IMR-90 (cell line): Measurements from ENCODE around the gene TMEM214. TPM values are rescaled to one million over a fixed set of nuclear protein-coding genes. Genes with fewer than 3 reads are reported as not detected.

Source experiments
- ATAC-seq: fragments of 200-7000 bp; cut with Tn5 transposase; 2 replicates; pipeline ENCODE4 v1.9.1; 2020; ENCODE audit warnings: low read depth, mild to moderate bottlenecking, moderate library complexity
- BruUV-seq: library from RNA; stranded (reverse); fragments of 400-500 nt; replicated peaks from 2 replicates; lab custom pipeline; 2021; lab: Mats Ljungman, UMichigan
- CTCF ChIA-PET: fragments of 300-600 bp; formaldehyde crosslinking; extraction: SDS; loops from one replicate; lab custom pipeline; 2021; ENCODE audit warnings: antibody characterized with exemption; lab: Yijun Ruan, JAX
- POLR2A ChIA-PET: fragments of 300-600 bp; sonication (Branson Sonifier 250); formaldehyde crosslinking; loops from one replicate; lab custom pipeline; 2022; ENCODE audit warnings: antibody characterized with exemption; ENCODE audit not compliant: unreplicated experiment; lab: Charles Lee
- DNase-seq: peaks from one replicate; pipeline ENCODE4 v3.0.0; 2013
- H2AFZ ChIP-seq: replicated peaks from 2 replicates; pipeline ENCODE3; 2013; ENCODE audit warnings: low read length, mild to moderate bottlenecking; ENCODE audit not compliant: poor library complexity
- H2AK5ac ChIP-seq: 2 replicates; pipeline ENCODE4 v1.6.1; 2013; ENCODE audit warnings: low read depth, low read length, inconsistent platforms
- H2AK9ac ChIP-seq: replicated peaks from 2 replicates; pipeline ENCODE3; 2013; ENCODE audit warnings: mild to moderate bottlenecking, low read depth, low read length, moderate library complexity; ENCODE audit not compliant: poor library complexity
- H2BK120ac ChIP-seq: 2 replicates; pipeline ENCODE4 v1.6.1; 2013; ENCODE audit warnings: low read depth, low read length, inconsistent platforms
- H2BK15ac ChIP-seq: 3 replicates; pipeline ENCODE4 v1.6.1; 2013; ENCODE audit warnings: low read depth, low read length, inconsistent platforms
- H2BK20ac ChIP-seq: 2 replicates; pipeline ENCODE4 v1.6.1; 2013; ENCODE audit warnings: low read depth, mild to moderate bottlenecking, inconsistent platforms, low read length, moderate library complexity
- H2BK5ac ChIP-seq: 2 replicates; pipeline ENCODE4 v1.6.1; 2013; ENCODE audit warnings: mild to moderate bottlenecking, low read depth, low read length, inconsistent platforms; ENCODE audit not compliant: poor library complexity, severe bottlenecking
- H3K14ac ChIP-seq: replicated peaks from 2 replicates; pipeline ENCODE4 v1.6.1; 2013; ENCODE audit warnings: low read depth, low read length, inconsistent platforms
- H3K18ac ChIP-seq: 2 replicates; pipeline ENCODE4 v1.6.1; 2013; ENCODE audit warnings: low read depth, low read length, control low read depth
- H3K23ac ChIP-seq: 2 replicates; pipeline ENCODE4 v1.6.1; 2013; ENCODE audit warnings: low read depth, low read length, inconsistent platforms
- H3K27ac ChIP-seq: 2 replicates; pipeline ENCODE4 v1.5.1; 2013; ENCODE audit warnings: mild to moderate bottlenecking, control low read depth, low read length; ENCODE audit not compliant: insufficient read depth
- H3K27me3 ChIP-seq: 2 replicates; pipeline ENCODE4 v1.6.1; 2013; ENCODE audit warnings: low read length; ENCODE audit not compliant: control insufficient read depth, insufficient read depth
- H3K36me3 ChIP-seq: 2 replicates; pipeline ENCODE4 v1.6.1; 2013; ENCODE audit warnings: low read length, mixed read lengths; ENCODE audit not compliant: control insufficient read depth, insufficient read depth
- H3K4ac ChIP-seq: 2 replicates; pipeline ENCODE4 v1.6.1; 2013; ENCODE audit warnings: low read depth, low read length, inconsistent platforms
- H3K4me1 ChIP-seq: 2 replicates; pipeline ENCODE4 v1.6.1; 2013; ENCODE audit warnings: low read length, mixed read lengths; ENCODE audit not compliant: control insufficient read depth, insufficient read depth
- H3K4me2 ChIP-seq: 2 replicates; pipeline ENCODE4 v1.6.1; 2013; ENCODE audit warnings: low read depth, mild to moderate bottlenecking, control low read depth, low read length, moderate library complexity
- H3K4me3 ChIP-seq: 2 replicates; pipeline ENCODE4 v1.5.1; 2013; ENCODE audit warnings: low read depth, mild to moderate bottlenecking, control low read depth, low read length, moderate library complexity; ENCODE audit not compliant: insufficient read depth
- H3K56ac ChIP-seq: 2 replicates; pipeline ENCODE4 v1.6.1; 2013; ENCODE audit warnings: low read length, inconsistent platforms; ENCODE audit not compliant: insufficient read depth; ENCODE audit errors: extremely low read depth
- H3K79me1 ChIP-seq, 2 experiments: 2 replicates each; pipeline ENCODE4 v1.6.1; 2013; ENCODE audit warnings: low read length in 2 of 2, inconsistent platforms in 1 of 2, low read depth in 1 of 2
- H3K9ac ChIP-seq: 2 replicates; pipeline ENCODE4 v1.6.1; 2013; ENCODE audit warnings: low read depth, low read length, control low read depth
- H3K9me1 ChIP-seq: 2 replicates; pipeline ENCODE4 v1.6.1; 2013; ENCODE audit warnings: low read length, inconsistent platforms; ENCODE audit not compliant: insufficient read depth
- H3K9me3 ChIP-seq: 2 replicates; pipeline ENCODE4 v1.6.1; 2013; ENCODE audit warnings: low read length; ENCODE audit not compliant: control insufficient read depth, insufficient read depth
- H4K20me1 ChIP-seq: 2 replicates; pipeline ENCODE4 v1.6.1; 2013; ENCODE audit warnings: low read length, inconsistent platforms; ENCODE audit not compliant: insufficient read depth
- H4K5ac ChIP-seq: 2 replicates; pipeline ENCODE4 v1.6.1; 2013; ENCODE audit warnings: mild to moderate bottlenecking, low read depth, low read length, control low read depth
- H4K8ac ChIP-seq, 2 experiments: 2 replicates each; pipeline ENCODE4 v1.6.1; 2013; ENCODE audit warnings: low read depth in 2 of 2, low read length in 2 of 2, control low read depth in 1 of 2, inconsistent platforms in 1 of 2
- H4K91ac ChIP-seq: 2 replicates; pipeline ENCODE4 v1.6.1; 2013; ENCODE audit warnings: low read depth, low read length, inconsistent platforms; ENCODE audit not compliant: insufficient read depth
- BHLHE40 ChIP-seq: fragments of 150-350 bp; IDR thresholded peaks from 2 replicates; pipeline ENCODE4 v1.6.1; 2016; ENCODE audit warnings: mild to moderate bottlenecking, low read depth, low read length
- CEBPB ChIP-seq: IDR thresholded peaks from 2 replicates; pipeline ENCODE4 v1.6.1; 2012; ENCODE audit warnings: low read depth, low read length, improper control_type of control experiment
- FOS ChIP-seq: fragments of 150-350 bp; IDR thresholded peaks from 2 replicates; pipeline ENCODE4 v1.6.1; 2016; ENCODE audit warnings: low read depth, low read length
- MAFK ChIP-seq: IDR thresholded peaks from 2 replicates; pipeline ENCODE4 v1.6.1; 2012; ENCODE audit warnings: low read depth, low read length, improper control_type of control experiment
- MAZ ChIP-seq: IDR thresholded peaks from 2 replicates; pipeline ENCODE4 v1.6.1; 2012; ENCODE audit warnings: low read depth, mild to moderate bottlenecking, low read length, improper control_type of control experiment, moderate library complexity, borderline replicate concordance
- NFE2L2 ChIP-seq: fragments of 150-350 bp; IDR thresholded peaks from 2 replicates; pipeline ENCODE4 v1.6.1; 2016; ENCODE audit warnings: low read depth, mild to moderate bottlenecking, low read length
- RAD21 ChIP-seq: IDR thresholded peaks from 2 replicates; pipeline ENCODE4 v1.6.1; 2012; ENCODE audit warnings: low read length, improper control_type of control experiment
- RFX5 ChIP-seq: IDR thresholded peaks from 2 replicates; pipeline ENCODE4 v1.8.0; 2012; ENCODE audit warnings: low read depth, mild to moderate bottlenecking, low read length, moderate library complexity
- WGBS, 2 experiments: methylation state at CpG; one replicate each; pipeline versions ENCODE4 v1.1.5 to v1.1.7; 2013; ENCODE audit warnings: missing lambda C conversion rate in 2 of 2; ENCODE audit not compliant: insufficient read length in 1 of 2; ENCODE audit errors: extremely low coverage in 2 of 2; 5-methylcytosine and 5-hydroxymethylcytosine counted together
- dilution Hi-C: fragments of 300-500 bp; cut with HindIII; formaldehyde crosslinking; loops from one replicate; pipeline ENCODE4 v1.14.3; 2018; ENCODE audit warnings: low sequenced_read_pairs; ENCODE audit not compliant: unreplicated experiment
- in situ Hi-C: fragments of 300-500 bp; cut with MboI; formaldehyde crosslinking; loops from 3 replicates; pipeline ENCODE4 v1.14.3; 2019; ENCODE audit warnings: low sequenced_read_pairs, inconsistent platforms, mixed read lengths
- intact Hi-C: fragments of 100-400 bp; cut with micrococcal nuclease; formaldehyde crosslinking; loops from 2 replicates; pipeline ENCODE4 v1.10.0; 2022
- polyA plus RNA-seq, 3 experiments: library from polyadenylated mRNA; depleted of rRNA; stranded (reverse); fragments of >200 nt; gene quantifications; 2 replicates each; pipeline ENCODE4 v1.2.3, GENCODE V29; 2012; ENCODE audit warnings: low replicate concordance in 1 of 3
- total RNA-seq: library from RNA; depleted of rRNA; stranded (reverse); fragments of >200 nt; gene quantifications from 2 replicates; pipeline ENCODE4 v1.2.3, GENCODE V29; 2012
- TF ChIP-seq, protein P1 (sequence below): fragments of 150-350 bp; IDR thresholded peaks from 2 replicates; pipeline ENCODE4 v1.6.1; 2016; ENCODE audit warnings: low read depth, mild to moderate bottlenecking, low read length, moderate library complexity, borderline replicate concordance

Gene TMEM214
- total and polyA plus RNA-seq, 2 of the 4 experiments (the other 2 are of a cell fraction), result 32.1 to 121 TPM

DNA sequence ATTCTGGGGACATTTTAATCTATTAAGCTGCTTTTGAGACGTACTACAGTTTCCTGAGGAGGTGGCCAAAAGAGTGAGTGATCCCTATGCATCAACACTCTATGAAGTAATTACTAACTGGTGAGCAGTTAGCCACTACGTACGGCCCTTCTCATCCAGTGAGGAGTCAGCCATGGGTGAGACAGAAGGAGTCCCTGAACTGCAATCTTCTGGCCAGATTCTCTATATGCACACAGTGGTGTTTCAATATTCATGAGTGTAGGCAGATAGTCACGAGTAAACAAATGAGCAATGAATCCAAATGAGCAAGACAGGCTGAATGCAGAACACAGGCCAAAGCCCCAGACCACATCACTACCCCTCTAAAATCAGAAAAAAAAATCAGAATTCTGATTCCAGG is 29.8 kb upstream of the TMEM214 start:
- Histone ChIP-seq H2AK9ac (no peak overlapping the region), H3K4ac (no peak overlapping the region), H4K8ac (no peak overlapping the region), H3K23ac (no peak overlapping the region), H4K91ac (no peak overlapping the region), H3K27ac (no peak overlapping the region), H2BK120ac (no peak overlapping the region), H3K4me1 (peaks cover 4% of the 10 kb centered on the region; the same call in 1 of the 2 replicates), H3K79me1 (peaks cover 0 to 4% of the 10 kb centered on the region in 2 experiments; a peak in 1 of 4 replicates), H3K9me1 (peaks cover 15% of the 10 kb centered on the region), H3K18ac (no peak overlapping the region), H2AFZ (no peak overlapping the region), H4K5ac (no peak overlapping the region), H3K4me2 (no peak overlapping the region), H3K27me3 (no peaks in the 10 kb centered on the region), H3K4me3 (no peak overlapping the region), H4K20me1 (no peaks in the 10 kb centered on the region; the same call in 1 of the 2 replicates), H2BK5ac (no peak overlapping the region), H3K36me3 (no peaks in the 10 kb centered on the region), H3K56ac (no peak overlapping the region), H2AK5ac (no peak overlapping the region), H2BK15ac (no peak overlapping the region), H3K9ac (no peak overlapping the region), H2BK20ac (no peak overlapping the region), H3K14ac (no peak overlapping the region), H3K9me3 (no peaks in the 10 kb centered on the region)
- in situ Hi-C loops (no loop called here), dilution Hi-C loops (no loop called here), intact Hi-C loops (no loop called here)
- CTCF ChIA-PET, result interaction anchor here (1.8 kb wide), 1 partner anchor 41 kb away, joined by 5 read pairs; no protein-coding TSS in a partner anchor
- no CpG with 5 or more reads among the region's 4 CpGs for WGBS, 2 experiments
- TF ChIP-seq RFX5, result no peak
- TF ChIP-seq FOS, result peak; percentile 1; the same call in 1 of the 2 replicates
- TF ChIP-seq BHLHE40, result peak; percentile 68
- 0 out of 2 replicates have a peak, but pooled peaks have one; percentile 11 for TF ChIP-seq MAFK
- no peak for TF ChIP-seq NFE2L2
- peak; percentile 34; the same call in 1 of the 2 replicates for TF ChIP-seq CEBPB
- TF ChIP-seq RAD21, result no peak
- TF ChIP-seq, protein P1, sequence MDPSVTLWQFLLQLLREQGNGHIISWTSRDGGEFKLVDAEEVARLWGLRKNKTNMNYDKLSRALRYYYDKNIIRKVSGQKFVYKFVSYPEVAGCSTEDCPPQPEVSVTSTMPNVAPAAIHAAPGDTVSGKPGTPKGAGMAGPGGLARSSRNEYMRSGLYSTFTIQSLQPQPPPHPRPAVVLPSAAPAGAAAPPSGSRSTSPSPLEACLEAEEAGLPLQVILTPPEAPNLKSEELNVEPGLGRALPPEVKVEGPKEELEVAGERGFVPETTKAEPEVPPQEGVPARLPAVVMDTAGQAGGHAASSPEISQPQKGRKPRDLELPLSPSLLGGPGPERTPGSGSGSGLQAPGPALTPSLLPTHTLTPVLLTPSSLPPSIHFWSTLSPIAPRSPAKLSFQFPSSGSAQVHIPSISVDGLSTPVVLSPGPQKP, result no peak
- TF ChIP-seq MAZ, result no peak
- no TSS peak for BruUV-seq
- POLR2A ChIA-PET, result no interaction called here
- ATAC-seq (peak; percentile 84), DNase-seq (peak; percentile 74)
